NCI-H1092 (cell line): ENCODE results near the gene ALG12.
A peak's percentile ranks its signal among the peaks of the same experiment; 100 is the strongest.

Experiments used
- DNase-seq: peaks from one replicate; lab custom pipeline; 2025; lab: John Stamatoyannopoulos, UW

The ALG12 gene

GRCh38 chr22:49911881-49912625, 6.2 kb downstream of the ALG12 start:
- no peak for DNase-seq

GRCh38 chr22:49910229-49911155, 7.7 kb downstream of the ALG12 start:
- no peak for DNase-seq

- no peak for DNase-seq
Measured at GRCh38 chr22:49909476-49910205, 8.6 kb downstream of the ALG12 start.

- no peak for DNase-seq
Measured at GRCh38 chr22:49907807-49908206, 10.4 kb downstream of the ALG12 start.

GRCh38 chr22:49906799-49907290, 11.4 kb downstream of the ALG12 start:
- DNase-seq = no peak

GRCh38 chr22:49906071-49906798, 12.0 kb downstream of the ALG12 start:
- DNase-seq = no peak

GRCh38 chr22:49905465-49905864, 12.8 kb downstream of the ALG12 start:
- no peak for DNase-seq

- DNase-seq = no peak
Measured at GRCh38 chr22:49904040-49904369, 14.2 kb downstream of the ALG12 start.

GRCh38 chr22:49903322-49904039, 14.8 kb downstream of the ALG12 start:
- DNase-seq = peak; percentile 11

GRCh38 chr22:49901457-49901856, 16.8 kb downstream of the ALG12 start:
- DNase-seq = no peak

- no peak for DNase-seq
Measured at GRCh38 chr22:49900441-49901230, 17.6 kb downstream of the ALG12 start.

- DNase-seq = no peak
Measured at GRCh38 chr22:49899530-49899929, 18.7 kb downstream of the ALG12 start.

- no peak for DNase-seq
Measured at GRCh38 chr22:49897015-49897684, 21.1 kb downstream of the ALG12 start.

- no peak for DNase-seq
Measured at GRCh38 chr22:49896201-49896600, 22.0 kb downstream of the ALG12 start.

GRCh38 chr22:49894322-49895054, 23.8 kb downstream of the ALG12 start:
- no peak for DNase-seq

- DNase-seq = no peak
Measured at GRCh38 chr22:49893025-49893424, 25.2 kb downstream of the ALG12 start.

- DNase-seq = no peak
Measured at GRCh38 chr22:49892226-49892899, 25.9 kb downstream of the ALG12 start.

- no peak for DNase-seq
Measured at GRCh38 chr22:49889071-49889470, 29.2 kb downstream of the ALG12 start.
